Prostate gland (tissue), 2 donors: Measurements from ENCODE around the gene NOM1.

Experiments used
- CTCF ChIP-seq, 4 experiments: fragments of 200-600 bp in 2 of 4; fragments of 450-650 bp in 2 of 4; sonication (generic) in 2 of 4; IDR thresholded peaks; 1 replicate in 3 of 4; 2 replicates in 1 of 4; pipeline ENCODE4 v1.5.1; 2016 to 2019; ENCODE audit warnings: antibody characterized with exemption in 4 of 4, mild to moderate bottlenecking in 2 of 4, moderate library complexity in 2 of 4
- POLR2A ChIP-seq: fragments of 450-650 bp; IDR thresholded peaks from one replicate; pipeline ENCODE4 v1.6.1; 2016; ENCODE audit warnings: antibody characterized with exemption, mild to moderate bottlenecking

- TF ChIP-seq CTCF (IDR thresholded peaks at IDR 0.05): no peak
- TF ChIP-seq POLR2A: no peak
These were observed 58.1 kb downstream of the NOM1 start for GRCh38 chr7:157007470-157008066.
